Fibroblast of lung (primary cell): ENCODE measurements around the gene ISLR2. TPM values are rescaled to one million over a fixed set of nuclear protein-coding genes. Genes with fewer than 3 reads are reported as not detected.

Experiments used
- DNase-seq, 2 donors: peaks; one replicate each; pipeline versions ENCODE4 v3.0.0 to v3.0.0-alpha.2; 2010; ENCODE audit warnings: low read depth in 2 of 2
- H2AFZ ChIP-seq: 2 replicates; pipeline ENCODE4 v1.5.1; 2012; ENCODE audit warnings: low read length, control low read depth, inconsistent platforms
- H3K27ac ChIP-seq: 2 replicates; pipeline ENCODE4 v1.5.1; 2011; ENCODE audit warnings: low read length, control low read depth; ENCODE audit not compliant: insufficient read depth
- H3K27me3 ChIP-seq: 2 replicates; pipeline ENCODE4 v1.5.1; 2011; ENCODE audit warnings: mild to moderate bottlenecking, low read length; ENCODE audit not compliant: control insufficient read depth, insufficient read depth
- H3K36me3 ChIP-seq: 2 replicates; pipeline ENCODE4 v1.5.1; 2011; ENCODE audit warnings: low read length; ENCODE audit not compliant: control insufficient read depth, insufficient read depth
- H3K4me1 ChIP-seq: 2 replicates; pipeline ENCODE4 v1.5.1; 2011; ENCODE audit warnings: low read length; ENCODE audit not compliant: control insufficient read depth, insufficient read depth; ENCODE audit errors: extremely low read depth
- H3K4me2 ChIP-seq: 2 replicates; pipeline ENCODE4 v1.5.1; 2011; ENCODE audit warnings: low read length, control low read depth; ENCODE audit not compliant: insufficient read depth; ENCODE audit errors: extremely low read depth
- H3K4me3 ChIP-seq, 4 experiments: fragments of 200-600 bp in 1 of 4; sonication (generic) in 1 of 4; replicated peaks in 1 of 4; 2 replicates each; pipeline ENCODE4 v1.5.1; 2011 to 2016; ENCODE audit warnings: low read length in 4 of 4, low read depth in 3 of 4, mild to moderate bottlenecking in 3 of 4, control low read depth in 2 of 4, inconsistent platforms in 1 of 4, mixed read lengths in 1 of 4; ENCODE audit not compliant: insufficient read depth in 1 of 4; ENCODE audit errors: control extremely low read depth in 1 of 4
- H3K79me2 ChIP-seq: 2 replicates; pipeline ENCODE4 v1.5.1; 2012; ENCODE audit warnings: mild to moderate bottlenecking, low read length, inconsistent platforms; ENCODE audit not compliant: control insufficient read depth, insufficient read depth
- H3K9ac ChIP-seq: 2 replicates; pipeline ENCODE4 v1.5.1; 2011; ENCODE audit warnings: mild to moderate bottlenecking, low read length, control low read depth; ENCODE audit not compliant: insufficient read depth
- H3K9me3 ChIP-seq: 2 replicates; pipeline ENCODE4 v1.5.1; 2012; ENCODE audit warnings: low read depth, low read length; ENCODE audit not compliant: control insufficient read depth, insufficient read depth
- H4K20me1 ChIP-seq: 2 replicates; pipeline ENCODE4 v1.5.1; 2011; ENCODE audit warnings: low read length; ENCODE audit not compliant: control insufficient read depth, insufficient read depth; ENCODE audit errors: extremely low read depth
- CTCF ChIP-seq, 2 donors: IDR thresholded peaks in 1 of 2; conservative IDR thresholded peaks in 1 of 2; 1 replicate in 1 of 2; 2 replicates in 1 of 2; pipeline ENCODE4 v1.5.1; 2011 to 2012; ENCODE audit warnings: low read length in 2 of 2, control low read depth in 1 of 2, inconsistent platforms in 1 of 2, low read depth in 1 of 2, mild to moderate bottlenecking in 1 of 2
- EZH2 ChIP-seq: IDR thresholded peaks from 2 replicates; pipeline ENCODE4 v1.5.1; 2012; ENCODE audit warnings: low read length, control low read depth, mild to moderate bottlenecking; ENCODE audit errors: missing control alignments
- polyA plus RNA-seq, 2 donors: library from polyadenylated mRNA; depleted of rRNA in 1 of 2; stranded (reverse) in 1 of 2; unstranded in 1 of 2; fragments of >200 nt; gene quantifications; 2 replicates each; pipeline ENCODE4 v1.2.1, GENCODE V29; 2011 to 2012; ENCODE audit warnings: missing spikeins in 1 of 2
- total RNA-seq: library from RNA; depleted of rRNA; stranded (reverse); fragments of >200 nt; gene quantifications from 2 replicates; pipeline ENCODE4 v1.2.1, GENCODE V29; 2014

ISLR2 gene
- total and polyA plus RNA-seq, 2 donors (not counting 1 experiment from before 2014, with no cell fraction given) = not detected

DNA sequence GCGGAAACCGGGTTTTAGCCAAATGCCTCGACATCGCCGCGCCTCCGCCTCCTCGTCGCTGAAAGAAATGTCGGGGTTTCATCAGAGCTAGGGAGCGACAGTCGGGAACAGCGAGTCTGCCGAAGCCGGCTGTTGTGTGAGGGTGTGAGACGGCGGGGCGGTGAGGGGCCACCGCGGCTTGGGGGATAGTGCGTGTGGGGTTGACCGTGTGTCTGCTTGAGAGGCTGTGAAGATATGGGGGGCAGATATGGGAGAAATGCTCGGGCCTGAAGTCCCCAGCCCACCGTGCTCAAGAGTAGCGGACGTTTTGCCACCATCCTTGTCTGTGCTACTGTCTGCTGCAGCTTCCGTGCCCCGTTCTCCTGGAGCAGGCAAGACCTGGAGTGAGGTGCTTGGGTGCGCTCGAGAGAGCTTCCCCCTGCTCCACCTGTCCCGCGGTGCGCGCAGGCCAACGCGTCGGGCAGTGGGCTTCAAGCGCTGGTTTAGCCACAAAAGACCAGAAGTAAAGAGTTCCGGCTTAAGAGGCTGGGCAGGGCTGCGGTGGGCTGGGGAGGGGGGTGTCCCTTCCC lies 716 bp upstream of the ISLR2 start:
- Histone ChIP-seq H3K79me2 (no peaks in the 10 kb centered on the region), H3K9ac (no peak overlapping the region), H3K27ac (no peak overlapping the region), H3K36me3 (no peaks in the 10 kb centered on the region), H3K4me1 (no peaks in the 10 kb centered on the region), H3K4me3 (no peak overlapping the region), H2AFZ (no peak overlapping the region), H4K20me1 (no peaks in the 10 kb centered on the region), H3K4me2 (no peak overlapping the region), H3K9me3 (no peaks in the 10 kb centered on the region), H3K27me3 (peaks cover 75% of the 10 kb centered on the region)
- peak in 1 of 2 donors; percentile 5 for DNase-seq
- TF ChIP-seq EZH2 (peak; percentile 95), CTCF (conservative IDR thresholded peaks at IDR 0.05 in 1 of 2, IDR thresholded peaks at IDR 0.05 in 1 of 2; ENCODE audit: low read depth in 1 of 2, low read length in 2 of 2) (no peak)

- H3K27me3 ChIP-seq = peaks cover 77% of the 10 kb centered on the region
- TF ChIP-seq EZH2 (no peak), CTCF (conservative IDR thresholded peaks at IDR 0.05 in 1 of 2, IDR thresholded peaks at IDR 0.05 in 1 of 2; ENCODE audit: low read depth in 1 of 2, low read length in 2 of 2) (no peak)
- no peaks in the 10 kb centered on the region for H3K4me1 ChIP-seq
- no peak for DNase-seq
- H3K4me2 ChIP-seq = no peak overlapping the region
- H3K4me3 ChIP-seq = no peak overlapping the region
- H3K36me3 ChIP-seq = no peaks in the 10 kb centered on the region
- no peak overlapping the region for H3K9ac ChIP-seq
- H4K20me1 ChIP-seq = no peaks in the 10 kb centered on the region
- H3K9me3 ChIP-seq = no peaks in the 10 kb centered on the region
- no peak overlapping the region for H2AFZ ChIP-seq
- H3K27ac ChIP-seq = no peak overlapping the region
- H3K79me2 ChIP-seq = no peaks in the 10 kb centered on the region
These were observed 652 bp downstream of the ISLR2 start for GRCh38 chr15:74130849-74131627.

DNA sequence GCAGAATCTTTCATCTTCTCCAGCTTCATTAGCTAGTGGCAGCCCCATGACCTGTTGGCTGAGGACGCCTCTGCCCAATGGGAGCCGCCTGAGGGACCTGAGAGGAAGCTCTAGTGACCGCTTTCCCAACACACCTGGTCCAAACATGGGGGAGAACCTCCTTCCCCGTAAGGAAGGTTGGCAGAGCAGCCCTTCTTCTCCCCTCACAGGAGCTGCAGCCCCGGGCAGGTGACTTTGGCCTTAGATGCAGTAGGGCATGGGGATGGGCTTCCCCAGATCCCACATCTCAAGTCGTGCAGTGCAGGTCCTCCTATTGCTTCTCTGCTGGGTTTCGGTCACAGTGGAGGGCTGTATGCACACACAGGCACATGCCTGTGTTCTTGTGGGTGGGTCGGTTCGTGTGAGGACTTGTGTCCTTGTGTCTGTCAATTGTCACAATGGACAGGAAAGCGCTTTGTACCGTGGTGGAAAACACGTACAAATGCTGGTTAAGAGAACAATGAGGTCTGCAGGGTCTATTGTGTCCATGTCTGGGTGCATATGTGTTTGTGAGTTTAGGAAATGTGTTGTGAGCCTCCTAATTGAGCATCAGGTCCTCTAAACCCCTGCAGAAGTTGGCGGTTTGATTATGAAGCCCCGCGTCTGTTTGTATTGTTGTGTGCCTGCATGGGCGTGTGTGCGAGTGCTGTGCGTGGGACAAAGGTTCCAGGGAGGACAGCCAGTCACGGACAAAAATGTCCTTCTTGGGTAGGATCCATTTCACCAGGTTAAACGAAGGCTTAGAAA lies 1.4 kb downstream of the ISLR2 start:
- no peak overlapping the region for H3K9ac ChIP-seq
- no peak for DNase-seq
- H3K27ac ChIP-seq = no peak overlapping the region
- no peaks in the 10 kb centered on the region for H3K4me1 ChIP-seq
- TF ChIP-seq CTCF (conservative IDR thresholded peaks at IDR 0.05 in 1 of 2, IDR thresholded peaks at IDR 0.05 in 1 of 2; ENCODE audit: low read depth in 1 of 2, low read length in 2 of 2) (no peak), EZH2 (peak; percentile 55)
- H3K9me3 ChIP-seq = no peaks in the 10 kb centered on the region
- no peak overlapping the region for H3K4me3 ChIP-seq
- H3K27me3 ChIP-seq = peaks cover 76% of the 10 kb centered on the region
- no peaks in the 10 kb centered on the region for H3K79me2 ChIP-seq
- H2AFZ ChIP-seq = no peak overlapping the region
- H3K36me3 ChIP-seq = no peaks in the 10 kb centered on the region
- H3K4me2 ChIP-seq = no peak overlapping the region
- no peaks in the 10 kb centered on the region for H4K20me1 ChIP-seq
